ENCODE measurements around the gene NFIX. TPM values are rescaled to one million over a fixed set of nuclear protein-coding genes. Genes with fewer than 3 reads are reported as not detected.
A peak's percentile ranks its signal among the peaks of the same experiment; 100 is the strongest.

Gene NFIX
- total and polyA plus RNA-seq, 9 of the 15 experiments (the other 6 are each of a cell fraction or from before 2014, with no cell fraction given): 0.28 to 26.8 (median 5.4) TPM

- TF ChIP-seq, protein P1, sequence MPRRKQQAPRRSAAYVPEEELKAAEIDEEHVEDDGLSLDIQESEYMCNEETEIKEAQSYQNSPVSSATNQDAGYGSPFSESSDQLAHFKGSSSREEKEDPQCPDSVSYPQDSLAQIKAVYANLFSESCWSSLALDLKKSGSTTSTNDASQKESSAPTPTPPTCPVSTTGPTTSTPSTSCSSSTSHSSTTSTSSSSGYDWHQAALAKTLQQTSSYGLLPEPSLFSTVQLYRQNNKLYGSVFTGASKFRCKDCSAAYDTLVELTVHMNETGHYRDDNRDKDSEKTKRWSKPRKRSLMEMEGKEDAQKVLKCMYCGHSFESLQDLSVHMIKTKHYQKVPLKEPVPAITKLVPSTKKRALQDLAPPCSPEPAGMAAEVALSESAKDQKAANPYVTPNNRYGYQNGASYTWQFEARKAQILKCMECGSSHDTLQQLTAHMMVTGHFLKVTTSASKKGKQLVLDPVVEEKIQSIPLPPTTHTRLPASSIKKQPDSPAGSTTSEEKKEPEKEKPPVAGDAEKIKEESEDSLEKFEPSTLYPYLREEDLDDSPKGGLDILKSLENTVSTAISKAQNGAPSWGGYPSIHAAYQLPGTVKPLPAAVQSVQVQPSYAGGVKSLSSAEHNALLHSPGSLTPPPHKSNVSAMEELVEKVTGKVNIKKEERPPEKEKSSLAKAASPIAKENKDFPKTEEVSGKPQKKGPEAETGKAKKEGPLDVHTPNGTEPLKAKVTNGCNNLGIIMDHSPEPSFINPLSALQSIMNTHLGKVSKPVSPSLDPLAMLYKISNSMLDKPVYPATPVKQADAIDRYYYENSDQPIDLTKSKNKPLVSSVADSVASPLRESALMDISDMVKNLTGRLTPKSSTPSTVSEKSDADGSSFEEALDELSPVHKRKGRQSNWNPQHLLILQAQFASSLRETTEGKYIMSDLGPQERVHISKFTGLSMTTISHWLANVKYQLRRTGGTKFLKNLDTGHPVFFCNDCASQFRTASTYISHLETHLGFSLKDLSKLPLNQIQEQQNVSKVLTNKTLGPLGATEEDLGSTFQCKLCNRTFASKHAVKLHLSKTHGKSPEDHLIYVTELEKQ (CRISPR knock-in tag; IDR thresholded peaks at IDR 0.05): no peak
- no peak for TF ChIP-seq ZBTB40 (IDR thresholded peaks at IDR 0.05)
- no peak for TF ChIP-seq ZBTB40 (CRISPR knock-in tag; IDR thresholded peaks at IDR 0.05)
- peak; percentile 63; the same call in 1 of the 2 replicates for TF ChIP-seq POLR2A (conservative IDR thresholded peaks at IDR 0.05)
- TF ChIP-seq SIX5 (IDR thresholded peaks at IDR 0.05; ENCODE audit: borderline replicate concordance in 1 of 2, insufficient read depth in 1 of 2, low read depth in 1 of 2, low read length in 2 of 2): no peak
- no peak for TF ChIP-seq EP400 (IDR thresholded peaks at IDR 0.05)
- no peak for TF ChIP-seq HDAC2 (IDR thresholded peaks at IDR 0.05)
- TF ChIP-seq FOXK2 (conservative IDR thresholded peaks at IDR 0.05 in 1 of 2, IDR thresholded peaks at IDR 0.05 in 1 of 2; ENCODE audit: low read depth in 2 of 2): 0 out of 4 replicates have a peak, but pooled peaks of 1 of the 2 experiments have one; percentile 10
- TF ChIP-seq, protein P2, sequence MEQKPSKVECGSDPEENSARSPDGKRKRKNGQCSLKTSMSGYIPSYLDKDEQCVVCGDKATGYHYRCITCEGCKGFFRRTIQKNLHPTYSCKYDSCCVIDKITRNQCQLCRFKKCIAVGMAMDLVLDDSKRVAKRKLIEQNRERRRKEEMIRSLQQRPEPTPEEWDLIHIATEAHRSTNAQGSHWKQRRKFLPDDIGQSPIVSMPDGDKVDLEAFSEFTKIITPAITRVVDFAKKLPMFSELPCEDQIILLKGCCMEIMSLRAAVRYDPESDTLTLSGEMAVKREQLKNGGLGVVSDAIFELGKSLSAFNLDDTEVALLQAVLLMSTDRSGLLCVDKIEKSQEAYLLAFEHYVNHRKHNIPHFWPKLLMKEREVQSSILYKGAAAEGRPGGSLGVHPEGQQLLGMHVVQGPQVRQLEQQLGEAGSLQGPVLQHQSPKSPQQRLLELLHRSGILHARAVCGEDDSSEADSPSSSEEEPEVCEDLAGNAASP (IDR thresholded peaks at IDR 0.05): no peak
Measured at GRCh38 chr19:12946092-12946721, 49.1 kb upstream of the NFIX start (continued).
